ENCODE results near the gene NPC1L1.

DNA sequence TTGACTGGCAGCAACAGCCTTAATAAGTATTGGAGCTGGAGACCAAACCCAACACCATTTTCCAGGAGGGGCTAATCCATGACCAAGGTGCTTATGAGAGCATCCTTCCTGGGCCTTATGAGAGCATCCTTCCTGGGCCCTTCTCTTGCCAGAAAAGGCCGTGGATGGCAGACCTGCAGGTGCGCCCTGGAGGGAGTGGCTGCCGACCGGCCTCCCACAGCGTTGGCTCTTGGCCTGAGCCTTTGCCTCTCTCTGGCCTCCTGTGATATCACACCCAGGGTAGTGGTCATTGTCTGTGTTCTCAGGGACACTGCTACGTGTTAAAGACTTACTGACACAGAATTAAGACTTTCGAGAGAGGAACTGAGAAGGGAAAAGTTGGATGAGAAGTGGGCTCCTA lies 28.4 kb downstream of the NPC1L1 start:
- TF ChIP-seq CTCF (IDR thresholded peaks at IDR 0.05; ENCODE audit: insufficient read depth, low read length) (no peak), POLR2AphosphoS5 (IDR thresholded peaks at IDR 0.05; ENCODE audit: low read depth) (no peak)
